D341Med (cell line): ENCODE results near the gene RORB.

Source experiments
- DNase-seq: peaks from one replicate; pipeline ENCODE4 v3.0.0; 2012; ENCODE audit warnings: low spot score

Gene RORB

GRCh38 chr9:74719306-74719705 is 222.2 kb downstream of the RORB start:
- DNase-seq = no peak

GRCh38 chr9:74721696-74722660 is 224.8 kb downstream of the RORB start:
- no peak for DNase-seq

- no peak for DNase-seq
Measured at GRCh38 chr9:74724317-74724716, 227.2 kb downstream of the RORB start.

- DNase-seq = no peak
Measured at GRCh38 chr9:74726581-74726980, 229.4 kb downstream of the RORB start.

- DNase-seq = no peak
Measured at GRCh38 chr9:74728176-74728575, 231.0 kb downstream of the RORB start.

GRCh38 chr9:74729136-74729695 is 232.1 kb downstream of the RORB start:
- DNase-seq = no peak

- DNase-seq = no peak
Measured at GRCh38 chr9:74735761-74736160, 238.6 kb downstream of the RORB start.

GRCh38 chr9:74736646-74737045 is 239.5 kb downstream of the RORB start:
- no peak for DNase-seq

- DNase-seq = no peak
Measured at GRCh38 chr9:74742191-74742790, 245.2 kb downstream of the RORB start.
